AG04450 (cell line): Measurements from ENCODE around the gene PUM2. TPM values are rescaled to one million over a fixed set of nuclear protein-coding genes. Genes with fewer than 3 reads are reported as not detected.

Experiments
- CTCF ChIA-PET: fragments of 300-600, 350-600 bp; formaldehyde crosslinking; extraction: SDS; loops from one replicate; lab custom pipeline; 2022; ENCODE audit warnings: antibody characterized with exemption, inconsistent platforms; lab: Charles Lee
- POLR2A ChIA-PET: fragments of 350-600 bp; formaldehyde crosslinking; extraction: SDS; loops from one replicate; lab custom pipeline; 2021; ENCODE audit warnings: antibody characterized with exemption, inconsistent platforms; lab: Yijun Ruan, JAX
- DNase-seq: peaks from one replicate; pipeline ENCODE4 v3.0.0-alpha.2; 2011; ENCODE audit warnings: low read depth, low spot score
- H3K27ac ChIP-seq: one replicate; pipeline ENCODE4 v1.5.1; 2012; ENCODE audit warnings: low read depth, low read length, control low read depth
- H3K27me3 ChIP-seq: one replicate; pipeline ENCODE4 v1.6.0; 2012; ENCODE audit warnings: low read length; ENCODE audit not compliant: control insufficient read depth, insufficient read depth
- H3K4me3 ChIP-seq: 2 replicates; pipeline ENCODE4 v1.5.1; 2011; ENCODE audit warnings: mild to moderate bottlenecking, low read depth, low read length, control low read depth
- H3K9me3 ChIP-seq: 2 replicates; pipeline ENCODE4 v1.5.1; 2012; ENCODE audit warnings: low read length; ENCODE audit not compliant: control insufficient read depth, insufficient read depth
- polyA minus RNA-seq: library from RNA; depleted of rRNA, polyadenylated mRNA; stranded (reverse); fragments of >200 nt; gene quantifications from 2 replicates; pipeline ENCODE4 v1.2.3, GENCODE V29; 2011; rRNA and poly(A)+ RNA removed
- polyA plus RNA-seq: library from polyadenylated mRNA; depleted of rRNA; stranded (reverse); fragments of >200 nt; gene quantifications from 2 replicates; pipeline ENCODE4 v1.2.3, GENCODE V29; 2011; rRNA removed
- TF ChIP-seq, protein P1 (sequence below): IDR thresholded peaks from 2 replicates; pipeline ENCODE4 v1.5.1; 2011; ENCODE audit warnings: low read depth, low read length, control low read depth, inconsistent platforms

Gene PUM2
- polyA plus RNA-seq = 42.9 and 53.7 TPM in 2 replicates
- polyA minus RNA-seq = 134 and 159 TPM in 2 replicates

GRCh38 chr2:20350753-20351554, at the start of gene PUM2:
TSS of gene PUM2 (minus strand) at chr2:20350844. CDS start at chr2:20327360, 23,484 bp downstream.
- POLR2A ChIA-PET = interaction anchor here (1.9 kb wide), 1 partner anchor 96 kb away, joined by 7 read pairs; the partner anchor contains the start of gene RHOB
- CTCF ChIA-PET = interaction anchor here (4.0 kb wide), 1 partner anchor 28 kb away, joined by 18 read pairs; no protein-coding TSS in a partner anchor

DNA sequence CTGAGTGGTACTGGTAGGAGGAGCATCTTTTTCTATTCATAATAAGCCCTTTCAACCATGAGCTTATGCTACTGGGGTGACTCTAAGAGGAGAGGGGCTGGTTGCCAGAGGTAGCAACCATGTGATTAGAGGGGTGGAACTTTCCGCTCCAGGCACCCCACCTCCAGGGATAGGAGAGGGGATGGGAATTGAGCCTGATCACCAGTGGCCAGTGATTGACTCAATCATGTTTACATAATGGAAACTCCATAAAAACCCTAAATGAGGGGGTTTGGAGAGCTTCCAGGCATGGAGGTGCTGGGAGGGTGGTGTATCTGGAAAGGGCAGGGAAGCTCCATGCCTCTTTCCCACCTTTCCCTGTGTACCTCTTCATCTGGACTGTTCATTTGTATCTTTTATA, 49.7 kb upstream of the PUM2 start:
- POLR2A ChIA-PET = interaction anchor here (0.6 to 0.9 kb wide), 2 partner anchors 47 to 237 kb away, joined by 3 read pairs; no protein-coding TSS in a partner anchor
- Histone ChIP-seq H3K4me3 (no peak overlapping the region), H3K27me3 (peaks cover 14% of the 10 kb centered on the region), H3K9me3 (no peaks in the 10 kb centered on the region), H3K27ac (no peak overlapping the region)
- TF ChIP-seq, protein P1, sequence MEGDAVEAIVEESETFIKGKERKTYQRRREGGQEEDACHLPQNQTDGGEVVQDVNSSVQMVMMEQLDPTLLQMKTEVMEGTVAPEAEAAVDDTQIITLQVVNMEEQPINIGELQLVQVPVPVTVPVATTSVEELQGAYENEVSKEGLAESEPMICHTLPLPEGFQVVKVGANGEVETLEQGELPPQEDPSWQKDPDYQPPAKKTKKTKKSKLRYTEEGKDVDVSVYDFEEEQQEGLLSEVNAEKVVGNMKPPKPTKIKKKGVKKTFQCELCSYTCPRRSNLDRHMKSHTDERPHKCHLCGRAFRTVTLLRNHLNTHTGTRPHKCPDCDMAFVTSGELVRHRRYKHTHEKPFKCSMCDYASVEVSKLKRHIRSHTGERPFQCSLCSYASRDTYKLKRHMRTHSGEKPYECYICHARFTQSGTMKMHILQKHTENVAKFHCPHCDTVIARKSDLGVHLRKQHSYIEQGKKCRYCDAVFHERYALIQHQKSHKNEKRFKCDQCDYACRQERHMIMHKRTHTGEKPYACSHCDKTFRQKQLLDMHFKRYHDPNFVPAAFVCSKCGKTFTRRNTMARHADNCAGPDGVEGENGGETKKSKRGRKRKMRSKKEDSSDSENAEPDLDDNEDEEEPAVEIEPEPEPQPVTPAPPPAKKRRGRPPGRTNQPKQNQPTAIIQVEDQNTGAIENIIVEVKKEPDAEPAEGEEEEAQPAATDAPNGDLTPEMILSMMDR = no peak
- CTCF ChIA-PET = interaction anchor here (1.2 to 3.0 kb wide), 3 partner anchors 9 to 243 kb away, joined by 4 to 15 read pairs (median 8); no protein-coding TSS in a partner anchor
- DNase-seq = no peak

More at GRCh38 chr2:20350753-20351554, at the start of gene PUM2:
- TF ChIP-seq, protein P1 = no peak
- Histone ChIP-seq H3K9me3 (no peaks in the 10 kb centered on the region), H3K27ac (peak within 1 kb of the TSS; percentile 85), H3K4me3 (peak within 1 kb of the TSS; percentile 81), H3K27me3 (no peaks in the 10 kb centered on the region)
- peak; percentile 78 for DNase-seq

DNA sequence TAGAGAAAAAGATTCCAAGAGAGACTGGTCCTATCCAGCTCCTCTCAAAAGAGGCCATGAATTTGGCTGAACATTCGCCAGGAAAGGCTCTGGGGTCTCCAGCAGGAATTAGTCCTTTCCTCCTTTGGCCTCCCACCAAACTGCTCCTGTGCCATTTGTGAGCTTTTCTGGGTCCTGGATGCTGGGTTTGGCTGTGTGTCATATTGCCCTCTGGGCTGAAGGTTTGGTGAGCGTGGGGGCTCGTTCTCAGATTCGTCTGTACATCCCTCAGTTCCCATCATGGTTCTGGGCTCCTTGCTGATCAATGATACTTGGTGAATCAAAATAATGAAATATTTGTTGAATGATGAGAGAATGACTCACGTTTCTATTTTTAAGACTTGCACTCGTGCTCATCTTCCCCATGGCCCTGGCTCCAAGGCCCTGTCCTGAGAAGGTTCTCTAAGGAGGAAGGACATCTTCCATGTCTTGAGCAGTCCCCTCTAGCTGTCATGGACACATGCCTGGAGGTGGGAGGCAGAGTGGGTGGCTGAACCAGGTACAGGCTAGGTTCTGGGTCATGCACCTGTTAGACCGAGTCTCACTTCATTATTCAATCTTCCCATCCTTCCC, 48.4 kb upstream of the PUM2 start:
- CTCF ChIA-PET = interaction anchor here (0.8 to 3.0 kb wide), 5 partner anchors 12 to 252 kb away, joined by 3 to 15 read pairs (median 5); partner anchors contain the start of gene HS1BP3

GRCh38 chr2:20397811-20398447, 47.3 kb upstream of the PUM2 start:
- no peak overlapping the region for H3K4me3 ChIP-seq
- peaks cover 23% of the 10 kb centered on the region for H3K27me3 ChIP-seq
- DNase-seq = no peak
- TF ChIP-seq, protein P1 = no peak
- H3K27ac ChIP-seq = no peak overlapping the region
- ChIA-PET POLR2A (no interaction called here), CTCF (interaction anchor here (0.8 to 3.0 kb wide), 4 partner anchors 13 to 253 kb away, joined by 5 to 21 read pairs (median 14); partner anchors contain the start of gene HS1BP3)
- no peaks in the 10 kb centered on the region for H3K9me3 ChIP-seq

More for the DNA sequence above, 48.4 kb upstream of the PUM2 start:
- no peak for DNase-seq
- POLR2A ChIA-PET = interaction anchor here (1.5 kb wide), 1 partner anchor 48 kb away, joined by 3 read pairs; the partner anchor contains the start of gene RHOB
- H3K27ac ChIP-seq = no peak overlapping the region
- no peaks in the 10 kb centered on the region for H3K9me3 ChIP-seq
- H3K27me3 ChIP-seq = peaks cover 19% of the 10 kb centered on the region
- TF ChIP-seq, protein P1 = no peak
- H3K4me3 ChIP-seq = no peak overlapping the region
